Effector memory CD4-positive, alpha-beta T cell (primary cell): Measurements from ENCODE around the gene TUBB8B.
"Not testable (repeated sequence)": the region's sequence is repeated elsewhere in the genome, so short reads cannot be mapped to it uniquely, and the experiment has no call there.

Experiments used
- DNase-seq, 3 donors: peaks; one replicate each; pipeline ENCODE4 v3.0.0-alpha.2; 2020
- H3K27ac ChIP-seq: 2 replicates; pipeline ENCODE4 v1.7.0; 2013; ENCODE audit warnings: mild to moderate bottlenecking, low read length, moderate library complexity; ENCODE audit not compliant: insufficient read depth, poor library complexity, severe bottlenecking
- H3K27me3 ChIP-seq: replicated peaks from 2 replicates; pipeline ENCODE4 v1.7.0; 2013; ENCODE audit warnings: mild to moderate bottlenecking, low read length; ENCODE audit not compliant: insufficient read depth, control insufficient read depth, poor library complexity, severe bottlenecking
- H3K36me3 ChIP-seq: 2 replicates; pipeline ENCODE4 v1.7.0; 2013; ENCODE audit warnings: mild to moderate bottlenecking, low read length, moderate library complexity; ENCODE audit not compliant: control insufficient read depth, insufficient read depth
- H3K4me1 ChIP-seq: 2 replicates; pipeline ENCODE4 v1.7.0; 2013; ENCODE audit warnings: low read length, mild to moderate bottlenecking; ENCODE audit not compliant: control insufficient read depth, insufficient read depth, poor library complexity, severe bottlenecking
- H3K4me3 ChIP-seq: 2 replicates; pipeline ENCODE4 v1.7.0; 2013; ENCODE audit warnings: low read length, low read depth, mild to moderate bottlenecking; ENCODE audit not compliant: insufficient read depth, poor library complexity, severe bottlenecking
- H3K9me3 ChIP-seq: 2 replicates; pipeline ENCODE4 v1.7.0; 2013; ENCODE audit warnings: mild to moderate bottlenecking, low read length, moderate library complexity; ENCODE audit not compliant: control insufficient read depth

Gene TUBB8B

DNA sequence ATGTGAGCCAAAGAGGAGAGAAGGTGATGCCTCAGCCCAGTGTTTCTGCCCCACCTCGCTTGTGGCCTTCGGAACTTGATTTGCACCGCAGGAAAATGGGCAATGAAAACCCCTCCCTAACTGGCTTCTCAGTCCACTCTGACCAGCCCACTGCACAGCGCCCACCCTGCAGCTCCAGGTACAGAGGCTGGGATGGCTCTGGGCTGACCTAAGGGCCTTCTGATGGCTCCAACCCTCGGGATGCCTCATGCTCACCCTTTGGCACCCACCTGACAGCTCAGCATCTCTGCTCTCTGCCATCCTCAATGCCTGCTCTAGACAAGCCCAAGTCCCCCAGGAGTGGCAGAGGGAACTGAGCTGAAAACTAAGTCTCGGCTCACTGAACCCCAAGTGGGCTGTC, 36.2 kb downstream of the TUBB8B start:
- not testable (repeated sequence) for H3K36me3 ChIP-seq, H3K4me3 ChIP-seq, H3K27ac ChIP-seq, H3K4me1 ChIP-seq, H3K9me3 ChIP-seq, DNase-seq, H3K27me3 ChIP-seq

DNA sequence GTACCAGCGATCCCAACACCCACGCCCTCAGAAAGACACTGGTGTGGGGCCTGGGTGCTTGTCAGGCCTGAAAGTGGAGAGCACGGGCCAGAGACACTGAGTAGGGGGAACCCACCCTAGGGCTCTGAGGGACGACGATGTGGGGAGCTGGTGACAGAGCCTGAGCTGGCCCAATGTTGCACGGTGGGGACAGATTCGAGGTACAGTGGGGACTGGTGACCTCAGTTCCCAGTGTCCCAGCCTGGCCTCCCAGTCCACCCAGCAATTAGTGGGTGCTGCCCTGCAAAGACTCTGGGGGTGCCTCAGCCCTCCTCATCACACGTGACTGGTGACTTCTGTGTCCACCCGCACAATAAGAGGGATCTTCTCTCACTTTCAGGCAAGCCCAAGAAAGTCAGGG, 36.6 kb downstream of the TUBB8B start:
- H3K36me3 ChIP-seq, H3K27me3 ChIP-seq, H3K9me3 ChIP-seq, H3K4me1 ChIP-seq, DNase-seq, H3K27ac ChIP-seq, H3K4me3 ChIP-seq: not testable (repeated sequence)

DNA sequence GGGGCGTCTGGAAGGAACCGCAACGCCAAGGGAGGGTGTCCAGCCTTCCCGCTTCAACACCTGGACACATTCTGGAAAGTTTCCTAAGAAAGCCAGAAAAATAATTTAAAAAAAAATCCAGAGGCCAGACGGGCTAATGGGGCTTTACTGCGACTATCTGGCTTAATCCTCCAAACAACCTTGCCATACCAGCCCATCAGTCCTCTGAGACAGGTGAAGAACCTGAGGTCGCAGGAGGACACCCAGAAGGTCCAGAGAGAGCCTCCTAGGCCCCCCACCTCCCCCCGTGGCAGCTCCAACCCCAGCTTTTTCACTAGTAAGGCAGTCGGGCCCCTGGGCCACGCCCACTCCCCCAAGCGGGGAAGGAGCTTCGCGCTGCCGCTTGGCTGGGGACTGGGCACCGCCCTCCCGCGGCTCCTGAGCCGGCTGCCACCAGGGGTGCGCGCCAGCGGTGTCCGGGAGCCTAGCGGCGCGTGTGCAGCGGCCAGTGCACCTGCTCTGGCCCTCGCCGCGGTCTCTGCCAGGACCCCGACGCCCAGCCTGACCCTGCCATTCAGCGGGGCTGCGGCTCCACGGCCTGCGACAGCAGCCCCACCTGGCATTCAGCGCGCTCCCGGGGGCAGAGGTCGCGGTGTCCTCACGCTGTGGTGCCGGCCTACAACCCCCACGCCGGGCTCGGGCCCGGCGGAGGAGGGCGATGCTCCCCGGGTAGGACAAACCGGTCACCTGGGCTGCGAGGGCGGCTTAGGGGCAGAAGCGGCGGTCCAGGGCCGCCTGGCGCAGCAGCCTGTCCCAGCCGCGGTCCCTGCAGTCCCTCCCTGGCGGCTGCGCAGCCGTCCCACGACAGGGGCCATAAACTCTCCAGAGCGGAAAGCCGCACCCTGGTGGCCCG, 37.8 kb downstream of the TUBB8B start:
- H3K9me3 ChIP-seq, H3K4me1 ChIP-seq, H3K4me3 ChIP-seq, H3K27ac ChIP-seq, DNase-seq, H3K36me3 ChIP-seq, H3K27me3 ChIP-seq: not testable (repeated sequence)

DNA sequence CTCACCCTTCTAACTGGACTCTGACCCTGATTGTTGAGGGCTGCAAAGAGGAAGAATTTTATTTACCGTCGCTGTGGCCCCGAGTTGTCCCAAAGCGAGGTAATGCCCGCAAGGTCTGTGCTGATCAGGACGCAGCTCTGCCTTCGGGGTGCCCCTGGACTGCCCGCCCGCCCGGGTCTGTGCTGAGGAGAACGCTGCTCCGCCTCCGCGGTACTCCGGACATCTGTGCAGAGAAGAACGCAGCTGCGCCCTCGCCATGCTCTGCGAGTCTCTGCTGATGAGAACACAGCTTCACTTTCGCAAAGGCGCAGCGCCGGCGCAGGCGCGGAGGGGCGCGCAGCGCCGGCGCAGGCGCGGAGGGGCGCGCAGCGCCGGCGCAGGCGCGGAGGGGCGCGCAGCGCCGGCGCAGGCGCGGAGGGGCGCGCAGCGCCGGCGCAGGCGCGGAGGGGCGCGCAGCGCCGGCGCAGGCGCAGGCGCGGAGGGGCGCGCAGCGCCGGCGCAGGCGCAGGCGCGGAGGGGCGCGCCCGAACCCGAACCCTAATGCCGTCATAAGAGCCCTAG, 38.7 kb downstream of the TUBB8B start:
- not testable (repeated sequence) for H3K9me3 ChIP-seq

DNA sequence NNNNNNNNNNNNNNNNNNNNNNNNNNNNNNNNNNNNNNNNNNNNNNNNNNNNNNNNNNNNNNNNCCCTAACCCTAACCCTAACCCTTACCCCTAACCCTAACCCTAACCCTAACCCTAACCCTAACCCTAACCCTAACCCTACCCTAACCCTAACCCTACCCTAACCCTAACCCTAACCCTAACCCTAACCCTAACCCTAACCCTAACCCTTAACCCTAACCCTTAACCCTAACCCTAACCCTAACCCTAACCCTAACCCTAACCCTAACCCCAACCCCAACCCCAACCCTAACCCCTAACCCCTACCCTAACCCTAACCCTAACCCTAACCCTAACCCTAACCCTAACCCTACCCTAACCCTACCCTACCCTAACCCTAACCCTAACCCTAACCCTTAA, 39.5 kb downstream of the TUBB8B start:
- not testable (repeated sequence) for H3K4me3 ChIP-seq, H3K27ac ChIP-seq, H3K27me3 ChIP-seq, H3K36me3 ChIP-seq, H3K9me3 ChIP-seq, DNase-seq, H3K4me1 ChIP-seq

More for the DNA sequence above, 38.7 kb downstream of the TUBB8B start:
- not testable (repeated sequence) for H3K27ac ChIP-seq, H3K4me1 ChIP-seq, DNase-seq, H3K4me3 ChIP-seq, H3K36me3 ChIP-seq, H3K27me3 ChIP-seq
